Peyer's patch (tissue), 4 donors: ENCODE data around the gene PDE4B.

Source experiments
- CTCF ChIP-seq, 6 experiments: fragments of 450-650 bp in 4 of 6; fragments of 200-600 bp in 2 of 6; sonication (generic) in 1 of 6; IDR thresholded peaks; one replicate each; pipeline ENCODE4 v1.5.1; 2017 to 2019; ENCODE audit warnings: antibody characterized with exemption in 6 of 6, mild to moderate bottlenecking in 3 of 6, moderate library complexity in 1 of 6
- POLR2A ChIP-seq, 2 donors: fragments of 450-650 bp; IDR thresholded peaks; one replicate each; pipeline ENCODE4 v1.5.1; 2017; ENCODE audit warnings: antibody characterized with exemption in 2 of 2, mild to moderate bottlenecking in 2 of 2, moderate library complexity in 2 of 2

GRCh38 chr1:66298464-66298863 is 505.8 kb downstream of the PDE4B start:
- TF ChIP-seq CTCF (IDR thresholded peaks at IDR 0.05) (no peak), POLR2A (IDR thresholded peaks at IDR 0.05) (no peak)
